Ovary (tissue), 9 donors: ENCODE data around the gene ITGB2. TPM values are rescaled to one million over a fixed set of nuclear protein-coding genes. Genes with fewer than 3 reads are reported as not detected.

Experiments
- DNase-seq, 5 donors: peaks; one replicate each; pipeline ENCODE4 v3.0.0-alpha.2; 2019 to 2020
- H3K27ac ChIP-seq, 2 donors: fragments of 200-600 bp; one replicate each; pipeline versions ENCODE4 v1.5.1 to v1.8.0; 2019 to 2022
- H3K27me3 ChIP-seq: fragments of 200-600 bp; one replicate; pipeline ENCODE4 v1.8.0; 2022
- H3K36me3 ChIP-seq: fragments of 200-600 bp; sonication (generic); one replicate; pipeline ENCODE4 v1.5.1; 2019
- H3K4me1 ChIP-seq: one replicate; pipeline ENCODE4 v1.8.1; 2013; ENCODE audit warnings: mild to moderate bottlenecking, moderate library complexity; ENCODE audit not compliant: insufficient read depth
- H3K4me3 ChIP-seq: fragments of 200-600 bp; sonication (generic); one replicate; pipeline ENCODE4 v1.5.1; 2017
- H3K9me3 ChIP-seq, 2 donors: fragments of 200-600 bp in 1 of 2; sonication (generic) in 1 of 2; one replicate each; pipeline versions ENCODE4 v1.5.1 to v1.8.1; 2013 to 2019; ENCODE audit warnings: mild to moderate bottlenecking in 1 of 2, moderate library complexity in 1 of 2
- CTCF ChIP-seq, 3 donors: fragments of 450-650 bp in 2 of 3; fragments of 200-600 bp in 1 of 3; IDR thresholded peaks; one replicate each; pipeline versions ENCODE4 v1.5.1 to v1.8.0; 2016 to 2022; ENCODE audit warnings: antibody characterized with exemption in 3 of 3, mild to moderate bottlenecking in 1 of 3
- EP300 ChIP-seq: sonication (generic); formaldehyde crosslinking; IDR thresholded peaks from one replicate; pipeline ENCODE4 v1.6.1; 2017; ENCODE audit warnings: antibody characterized with exemption
- POLR2A ChIP-seq: fragments of 450-650 bp; IDR thresholded peaks from one replicate; pipeline ENCODE4 v1.6.1; 2017; ENCODE audit warnings: antibody characterized with exemption, mild to moderate bottlenecking, moderate library complexity
- WGBS, 3 donors: extraction: QIAGEN DNeasy Blood & Tissue Kit in 1 of 3; methylation state at CpG; one replicate each; pipeline versions ENCODE4 v1.1.5 to v1.1.7; 2013 to 2017; 5-methylcytosine and 5-hydroxymethylcytosine counted together
- intact Hi-C, 4 donors: fragments of 100-400 bp; cut with DNase I; formaldehyde crosslinking; loops; one replicate each; pipeline versions ENCODE4 v1.11.0 to v1.15.1; 2022 to 2023
- polyA plus RNA-seq, 2 donors: library from polyadenylated mRNA; stranded (reverse); fragments of 200-250 nt in 1 of 2; fragments of 350-450 nt in 1 of 2; fragmentation: Illumina TruSeq in 1 of 2; extraction: RNeasy Lipid Tissue Mini Kit (QIAGEN cat#74804) in 1 of 2; gene quantifications; one replicate each; pipeline ENCODE4 v1.2.3, GENCODE V29; 2013 to 2014
- total RNA-seq, 7 donors: library from RNA; depleted of rRNA in 2 of 7; stranded (reverse); fragments of >200 nt in 2 of 7; fragmentation: NEBNext Ultra II Directional in 3 of 7; extraction: Animal tissue kit (Norgen Biotek cat#: 25700) in 3 of 7; gene quantifications; one replicate each; pipeline versions ENCODE4 v1.1.0 to v1.2.4, GENCODE V29; 2016 to 2023
- donor health status: DM: no; HTN: no; CAD: no; lungs with moderate emphysema.
- donor health status: DM: no; HTN: no; CAD: no.
- donor health status: Bipolar disorder and iron deficiency.
- donor health status: DM: yes; HTN: yes; CAD: no.
- donor health status: DM: no; HTN: no; CAD: no.
- donor health status: DM: yes; HTN: yes; CAD: no.

The ITGB2 gene
- total and polyA plus RNA-seq, 9 donors = 9.6 to 58.3 (median 17.6) TPM

GRCh38 chr21:44855572-44855971 lies 65.1 kb downstream of the ITGB2 start:
- no peak for TF ChIP-seq CTCF (IDR thresholded peaks at IDR 0.05)
- TF ChIP-seq EP300 = no peak
- no peak for TF ChIP-seq POLR2A
- 96 to 97% (median 96%) methylated on average over 14 of the region's 14 CpGs for WGBS, 3 donors
- no peak overlapping the region for H3K27ac ChIP-seq
- no peaks in the 10 kb centered on the region for H3K36me3 ChIP-seq
- no peaks in the 10 kb centered on the region for H3K9me3 ChIP-seq
- H3K4me1 ChIP-seq = no peaks in the 10 kb centered on the region
- no peak overlapping the region for H3K4me3 ChIP-seq
- intact Hi-C loops = no loop called here
- DNase-seq = peak in 1 of 5 donors; percentile 24
- no peaks in the 10 kb centered on the region for H3K27me3 ChIP-seq

- Histone ChIP-seq H3K4me1 (no peaks in the 10 kb centered on the region), H3K4me3 (no peak overlapping the region), H3K36me3 (no peaks in the 10 kb centered on the region), H3K27ac (no peak overlapping the region), H3K9me3 (no peaks in the 10 kb centered on the region), H3K27me3 (no peaks in the 10 kb centered on the region)
- intact Hi-C loops = no loop called here
- 79 to 85% (median 83%) methylated on average over 31 of the region's 31 CpGs for WGBS, 3 donors
- TF ChIP-seq CTCF (IDR thresholded peaks at IDR 0.05) (no peak), EP300 (no peak), POLR2A (no peak)
- DNase-seq = peak in 1 of 5 donors; percentile 24
Observed at GRCh38 chr21:44854664-44855446, 65.8 kb downstream of the ITGB2 start.

GRCh38 chr21:44854391-44854663 lies 66.4 kb downstream of the ITGB2 start:
- Histone ChIP-seq H3K27ac (no peak overlapping the region), H3K27me3 (no peaks in the 10 kb centered on the region), H3K4me1 (no peaks in the 10 kb centered on the region), H3K9me3 (no peaks in the 10 kb centered on the region), H3K4me3 (no peak overlapping the region), H3K36me3 (no peaks in the 10 kb centered on the region)
- 84 to 90% (median 85%) methylated on average over 14 of the region's 14 CpGs for WGBS, 3 donors
- intact Hi-C loops = no loop called here
- no peak for DNase-seq
- TF ChIP-seq CTCF (IDR thresholded peaks at IDR 0.05) = no peak
- TF ChIP-seq POLR2A = no peak
- no peak for TF ChIP-seq EP300

- Histone ChIP-seq H3K4me1 (no peaks in the 10 kb centered on the region), H3K27ac (no peak overlapping the region), H3K36me3 (no peaks in the 10 kb centered on the region), H3K9me3 (no peaks in the 10 kb centered on the region), H3K27me3 (no peaks in the 10 kb centered on the region), H3K4me3 (no peak overlapping the region)
- 87 to 89% (median 88%) methylated on average over 34 of the region's 34 CpGs for WGBS, 3 donors
- TF ChIP-seq CTCF (IDR thresholded peaks at IDR 0.05) (no peak), EP300 (no peak), POLR2A (no peak)
- intact Hi-C loops = no loop called here
- no peak for DNase-seq
Observed at GRCh38 chr21:44853601-44854390, 66.9 kb downstream of the ITGB2 start.
